GM18951 (cell line): ENCODE results near the gene CCDC88C.
A peak's percentile ranks its signal among the peaks of the same experiment; 100 is the strongest.

Experiments used
- POLR2A ChIP-seq: IDR thresholded peaks from 4 replicates; pipeline ENCODE4 v1.6.1; 2011; ENCODE audit warnings: mild to moderate bottlenecking; ENCODE audit not compliant: insufficient read length, insufficient read depth; ENCODE audit errors: extremely low read depth
- in situ Hi-C: fragments of 300-500 bp; cut with MboI; formaldehyde crosslinking; loops from one replicate; pipeline ENCODE4 v1.12.0; 2022; ENCODE audit warnings: low sequenced_read_pairs, mixed read lengths, inconsistent platforms; ENCODE audit not compliant: unreplicated experiment

CCDC88C gene

GRCh38 chr14:91317381-91318308 is 100.0 kb downstream of the CCDC88C start:
- in situ Hi-C loops: loop anchor here (10.0 kb wide), 1 partner anchor 107 kb away; no protein-coding TSS in a partner anchor
- TF ChIP-seq POLR2A: no peak

- no peak for TF ChIP-seq POLR2A
- in situ Hi-C loops: loop anchor here (10.0 kb wide), 1 partner anchor 108 kb away; no protein-coding TSS in a partner anchor
These were observed 100.9 kb downstream of the CCDC88C start for GRCh38 chr14:91316761-91317160.

GRCh38 chr14:91315844-91316267 is 101.8 kb downstream of the CCDC88C start:
- in situ Hi-C loops: loop anchor here (10.0 kb wide), 1 partner anchor 109 kb away; no protein-coding TSS in a partner anchor
- TF ChIP-seq POLR2A: peak; percentile 15

GRCh38 chr14:91313852-91314251 is 103.8 kb downstream of the CCDC88C start:
- no peak for TF ChIP-seq POLR2A
- in situ Hi-C loops: loop anchor here (10.0 kb wide), 1 partner anchor 111 kb away; no protein-coding TSS in a partner anchor

GRCh38 chr14:91313154-91313850 is 104.3 kb downstream of the CCDC88C start:
- in situ Hi-C loops: loop anchor here (10.0 kb wide), 1 partner anchor 111 kb away; no protein-coding TSS in a partner anchor
- TF ChIP-seq POLR2A: no peak

GRCh38 chr14:91311284-91311662 is 106.3 kb downstream of the CCDC88C start:
- TF ChIP-seq POLR2A: no peak
- in situ Hi-C loops: loop anchor here (10.0 kb wide), 1 partner anchor 114 kb away; no protein-coding TSS in a partner anchor

- no peak for TF ChIP-seq POLR2A
- in situ Hi-C loops: loop anchor here (10.0 kb wide), 1 partner anchor 114 kb away; no protein-coding TSS in a partner anchor
These were observed 106.9 kb downstream of the CCDC88C start for GRCh38 chr14:91310606-91311283.

- TF ChIP-seq POLR2A: no peak
- in situ Hi-C loops: loop anchor here (10.0 kb wide), 1 partner anchor 115 kb away; no protein-coding TSS in a partner anchor
These were observed 107.8 kb downstream of the CCDC88C start for GRCh38 chr14:91309756-91310280.

GRCh38 chr14:91308337-91308736 is 109.3 kb downstream of the CCDC88C start:
- in situ Hi-C loops: no loop called here
- TF ChIP-seq POLR2A: no peak

- no peak for TF ChIP-seq POLR2A
- in situ Hi-C loops: no loop called here
These were observed 110.0 kb downstream of the CCDC88C start for GRCh38 chr14:91307652-91308051.

GRCh38 chr14:91307046-91307445 is 110.6 kb downstream of the CCDC88C start:
- no peak for TF ChIP-seq POLR2A
- in situ Hi-C loops: no loop called here

GRCh38 chr14:91306547-91306946 is 111.1 kb downstream of the CCDC88C start:
- in situ Hi-C loops: no loop called here
- TF ChIP-seq POLR2A: no peak
